GM23338 (cell line): Measurements from ENCODE around the gene RBFOX1. TPM values are rescaled to one million over a fixed set of nuclear protein-coding genes. Genes with fewer than 3 reads are reported as not detected.

Experiments
- ATAC-seq: fragments of 200-7000 bp; cut with Tn5 transposase; 3 replicates; pipeline ENCODE4 v1.9.1; 2020
- DNase-seq: peaks from one replicate; pipeline ENCODE4 v3.0.0-alpha.2; 2015; ENCODE audit warnings: low spot score
- H2AFZ ChIP-seq: fragments of 200-600 bp; sonication (generic); 2 replicates; pipeline ENCODE4 v1.8.0; 2016; ENCODE audit warnings: antibody characterized with exemption, mild to moderate bottlenecking, moderate library complexity
- H3F3A ChIP-seq: fragments of 200-600 bp; sonication (generic); replicated peaks from 2 replicates; pipeline ENCODE4 v1.8.0; 2017; ENCODE audit warnings: antibody characterized with exemption, mixed run types, low read depth
- H3K27ac ChIP-seq: fragments of 200-600 bp; sonication (generic); 2 replicates; pipeline ENCODE4 v1.6.1; 2016; ENCODE audit warnings: low read depth
- H3K27me3 ChIP-seq: fragments of 200-600 bp; sonication (generic); 2 replicates; pipeline ENCODE4 v1.8.0; 2016; ENCODE audit warnings: mild to moderate bottlenecking, mixed run types, moderate library complexity; ENCODE audit not compliant: insufficient read depth
- H3K36me3 ChIP-seq: fragments of 200-600 bp; sonication (generic); 2 replicates; pipeline ENCODE4 v1.8.0; 2016; ENCODE audit warnings: mild to moderate bottlenecking; ENCODE audit not compliant: insufficient read depth
- H3K4me1 ChIP-seq: fragments of 200-600 bp; sonication (generic); 2 replicates; pipeline ENCODE4 v1.8.0; 2016; ENCODE audit warnings: mild to moderate bottlenecking, moderate library complexity; ENCODE audit not compliant: insufficient read depth
- H3K4me2 ChIP-seq: fragments of 200-600 bp; sonication (generic); 2 replicates; pipeline ENCODE4 v1.7.1; 2017; ENCODE audit warnings: mixed run types
- H3K4me3 ChIP-seq: fragments of 200-600 bp; sonication (generic); 2 replicates; pipeline ENCODE4 v1.6.1; 2016; ENCODE audit warnings: mixed run types
- H3K79me2 ChIP-seq: fragments of 200-600 bp; sonication (generic); replicated peaks from 2 replicates; pipeline ENCODE4 v1.8.0; 2017; ENCODE audit warnings: mild to moderate bottlenecking; ENCODE audit not compliant: insufficient read depth
- H3K9me2 ChIP-seq: fragments of 200-600 bp; sonication (generic); 2 replicates; pipeline ENCODE4 v1.8.0; 2017; ENCODE audit not compliant: insufficient read depth
- H4K20me1 ChIP-seq: fragments of 200-600 bp; sonication (generic); replicated peaks from 2 replicates; pipeline ENCODE4 v1.8.0; 2017; ENCODE audit warnings: mild to moderate bottlenecking; ENCODE audit not compliant: insufficient read depth
- H3K27ac Mint-ChIP-seq: 2 replicates; pipeline ENCODE4 v1.8.0; 2020; ENCODE audit warnings: inconsistent platforms, mild to moderate bottlenecking, moderate library complexity, mixed read lengths
- H3K27me3 Mint-ChIP-seq: 3 replicates; pipeline ENCODE4 v1.8.0; 2022; ENCODE audit warnings: low read depth, mild to moderate bottlenecking, moderate library complexity, mixed read lengths, inconsistent platforms; ENCODE audit not compliant: insufficient read depth, poor library complexity
- H3K36me3 Mint-ChIP-seq: 3 replicates; pipeline ENCODE4 v1.8.0; 2021; ENCODE audit warnings: low read depth, mild to moderate bottlenecking, inconsistent platforms, moderate library complexity, mixed read lengths
- H3K4me1 Mint-ChIP-seq: 3 replicates; pipeline ENCODE4 v1.8.0; 2020; ENCODE audit warnings: mild to moderate bottlenecking, inconsistent platforms, mixed read lengths
- H3K4me3 Mint-ChIP-seq: 3 replicates; pipeline ENCODE4 v1.8.0; 2021; ENCODE audit warnings: moderate library complexity, mild to moderate bottlenecking, inconsistent platforms, mixed read lengths
- H3K9me3 Mint-ChIP-seq: 3 replicates; pipeline ENCODE4 v1.8.0; 2020; ENCODE audit warnings: moderate library complexity, mild to moderate bottlenecking, inconsistent platforms, mixed read lengths
- CREB1 ChIP-seq: fragments of 250-450 bp; sonication (Bioruptor Pico); IDR thresholded peaks from 2 replicates; pipeline ENCODE4 v1.5.0; 2020; ENCODE audit warnings: low read depth, mild to moderate bottlenecking, moderate library complexity
- EZH2 ChIP-seq: fragments of 200-600 bp; sonication (generic); IDR thresholded peaks from one replicate; pipeline ENCODE4 v1.8.0; 2017; ENCODE audit warnings: antibody characterized with exemption, mild to moderate bottlenecking, low read depth; ENCODE audit not compliant: unreplicated experiment
- EZH2phosphoT487 ChIP-seq: fragments of 200-600 bp; sonication (generic); IDR thresholded peaks from one replicate; pipeline ENCODE4 v1.8.1; 2018; ENCODE audit warnings: antibody characterized with exemption; ENCODE audit not compliant: unreplicated experiment
- JUNB ChIP-seq: IDR thresholded peaks from one replicate; pipeline ENCODE4 v1.6.1; 2016; ENCODE audit warnings: antibody characterized with exemption; ENCODE audit not compliant: unreplicated experiment
- NANOG ChIP-seq: IDR thresholded peaks from 2 replicates; pipeline ENCODE4 v1.6.1; 2016; ENCODE audit warnings: antibody characterized with exemption, borderline replicate concordance
- POLR2AphosphoS5 ChIP-seq: IDR thresholded peaks from 2 replicates; pipeline ENCODE4 v1.6.1; 2016; ENCODE audit warnings: antibody characterized with exemption, low read depth
- STAT1 ChIP-seq: IDR thresholded peaks from one replicate; pipeline ENCODE4 v1.6.1; 2016; ENCODE audit warnings: antibody characterized with exemption; ENCODE audit not compliant: unreplicated experiment
- ZNF114 ChIP-seq: fragments of 250-450 bp; sonication (Bioruptor Pico); IDR thresholded peaks from 2 replicates; pipeline ENCODE4 v1.5.0; 2020; ENCODE audit warnings: mild to moderate bottlenecking, moderate library complexity
- ZNF331 ChIP-seq: fragments of 250-450 bp; sonication (Bioruptor Pico); IDR thresholded peaks from 2 replicates; pipeline ENCODE4 v1.5.0; 2020; ENCODE audit warnings: low read depth, mild to moderate bottlenecking, moderate library complexity
- polyA plus RNA-seq: library from polyadenylated mRNA; unstranded; fragments of >200 nt; fragmentation: Nextera tagmentation; extraction: Ambion mirVana; gene quantifications from 2 replicates; pipeline ENCODE4 v1.2.1, GENCODE V29; 2016
- total RNA-seq: library from RNA; depleted of rRNA; stranded (reverse); fragments of >200 nt; shearing (Covaris generic); gene quantifications from 2 replicates; pipeline ENCODE4 v1.2.3, GENCODE V29; 2014
- TF ChIP-seq, protein P1 (sequence below), 2 experiments: fragments of 200-600 bp in 1 of 2; sonication (generic) in 1 of 2; conservative IDR thresholded peaks; 2 replicates each; pipeline versions ENCODE4 v1.5.1 to v1.6.1; 2016 to 2017; ENCODE audit warnings: antibody characterized with exemption in 2 of 2, low read depth in 2 of 2, mild to moderate bottlenecking in 2 of 2, moderate library complexity in 1 of 2
- TF ChIP-seq, protein P2 (sequence below): IDR thresholded peaks from 2 replicates; pipeline ENCODE4 v1.6.1; 2016; ENCODE audit warnings: antibody characterized with exemption
- TF ChIP-seq, protein P3 (sequence below): IDR thresholded peaks from one replicate; pipeline ENCODE4 v1.6.1; 2018; ENCODE audit warnings: antibody characterized with exemption; ENCODE audit not compliant: unreplicated experiment
- TF ChIP-seq, protein P4 (sequence below): fragments of 250-450 bp; sonication (Bioruptor Pico); IDR thresholded peaks from 2 replicates; pipeline ENCODE4 v1.5.0; 2020; ENCODE audit warnings: mild to moderate bottlenecking, moderate library complexity

RBFOX1 gene
- total and polyA plus RNA-seq, 2 experiments from 2014 or later = 2.5 to 3.6 TPM

DNA sequence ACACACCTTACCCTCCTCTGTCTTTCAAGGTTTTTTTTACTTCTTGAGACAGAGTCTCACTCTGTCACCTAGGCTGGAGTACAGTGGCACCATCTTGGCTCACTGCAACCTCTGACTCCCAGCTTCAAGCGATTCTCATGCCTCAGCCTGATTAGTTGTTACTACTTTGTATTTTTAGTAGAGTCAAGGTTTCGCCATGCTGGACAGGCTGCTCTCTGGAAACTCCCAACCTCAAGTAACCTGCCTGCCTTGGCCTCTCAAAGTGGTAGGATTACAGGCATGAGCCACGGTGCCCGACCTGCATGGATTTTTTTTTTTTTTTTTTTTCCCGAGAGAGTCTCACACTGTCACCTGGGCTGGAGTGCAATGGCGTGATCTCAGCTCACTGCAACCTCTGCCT is 273.2 kb downstream of the RBFOX1 start (continued):
- TF ChIP-seq, protein P1, sequence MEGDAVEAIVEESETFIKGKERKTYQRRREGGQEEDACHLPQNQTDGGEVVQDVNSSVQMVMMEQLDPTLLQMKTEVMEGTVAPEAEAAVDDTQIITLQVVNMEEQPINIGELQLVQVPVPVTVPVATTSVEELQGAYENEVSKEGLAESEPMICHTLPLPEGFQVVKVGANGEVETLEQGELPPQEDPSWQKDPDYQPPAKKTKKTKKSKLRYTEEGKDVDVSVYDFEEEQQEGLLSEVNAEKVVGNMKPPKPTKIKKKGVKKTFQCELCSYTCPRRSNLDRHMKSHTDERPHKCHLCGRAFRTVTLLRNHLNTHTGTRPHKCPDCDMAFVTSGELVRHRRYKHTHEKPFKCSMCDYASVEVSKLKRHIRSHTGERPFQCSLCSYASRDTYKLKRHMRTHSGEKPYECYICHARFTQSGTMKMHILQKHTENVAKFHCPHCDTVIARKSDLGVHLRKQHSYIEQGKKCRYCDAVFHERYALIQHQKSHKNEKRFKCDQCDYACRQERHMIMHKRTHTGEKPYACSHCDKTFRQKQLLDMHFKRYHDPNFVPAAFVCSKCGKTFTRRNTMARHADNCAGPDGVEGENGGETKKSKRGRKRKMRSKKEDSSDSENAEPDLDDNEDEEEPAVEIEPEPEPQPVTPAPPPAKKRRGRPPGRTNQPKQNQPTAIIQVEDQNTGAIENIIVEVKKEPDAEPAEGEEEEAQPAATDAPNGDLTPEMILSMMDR (conservative IDR thresholded peaks at IDR 0.05; ENCODE audit: low read depth in 2 of 2) = no peak
- TF ChIP-seq JUNB (no peak), EZH2phosphoT487 (no peak), ZNF331 (CRISPR knock-in tag) (no peak), EZH2 (no peak), CREB1 (no peak), POLR2AphosphoS5 (no peak), STAT1 (no peak), ZNF114 (CRISPR knock-in tag) (no peak)
- TF ChIP-seq, protein P2, sequence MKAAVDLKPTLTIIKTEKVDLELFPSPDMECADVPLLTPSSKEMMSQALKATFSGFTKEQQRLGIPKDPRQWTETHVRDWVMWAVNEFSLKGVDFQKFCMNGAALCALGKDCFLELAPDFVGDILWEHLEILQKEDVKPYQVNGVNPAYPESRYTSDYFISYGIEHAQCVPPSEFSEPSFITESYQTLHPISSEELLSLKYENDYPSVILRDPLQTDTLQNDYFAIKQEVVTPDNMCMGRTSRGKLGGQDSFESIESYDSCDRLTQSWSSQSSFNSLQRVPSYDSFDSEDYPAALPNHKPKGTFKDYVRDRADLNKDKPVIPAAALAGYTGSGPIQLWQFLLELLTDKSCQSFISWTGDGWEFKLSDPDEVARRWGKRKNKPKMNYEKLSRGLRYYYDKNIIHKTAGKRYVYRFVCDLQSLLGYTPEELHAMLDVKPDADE = no peak

DNA sequence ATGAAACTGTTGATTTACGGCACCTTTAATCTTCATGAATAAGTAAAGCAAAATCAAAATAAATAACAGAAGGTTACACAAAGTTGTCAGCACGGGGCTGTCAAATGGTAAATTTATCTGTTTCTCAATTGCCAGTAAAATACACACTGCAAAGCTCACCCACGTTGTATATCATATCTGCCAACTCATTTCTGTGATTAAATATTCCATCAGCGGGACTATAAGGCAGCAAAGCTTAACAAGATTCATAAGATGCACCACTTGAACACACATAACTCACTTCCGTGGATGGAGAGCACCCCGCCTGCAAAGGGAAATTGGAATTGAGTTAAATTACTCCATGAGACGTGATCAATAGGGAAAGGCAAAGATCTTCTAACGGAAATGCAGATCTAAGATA is 280.0 kb downstream of the RBFOX1 start:
- Mint-ChIP-seq H3K27ac (no peak overlapping the region), H3K4me1 (no peaks in the 10 kb centered on the region), H3K27me3 (peaks cover 2% of the 10 kb centered on the region), H3K4me3 (no peak overlapping the region), H3K36me3 (peaks cover 4% of the 10 kb centered on the region; the same call in 2 of the 3 replicates), H3K9me3 (peaks cover 9% of the 10 kb centered on the region; the same call in 2 of the 3 replicates)
- H2AFZ ChIP-seq = no peak overlapping the region
- no peaks in the 10 kb centered on the region for H4K20me1 ChIP-seq
- no peak overlapping the region for H3K27ac ChIP-seq
- H3K79me2 ChIP-seq = no peaks in the 10 kb centered on the region
- H3K4me3 ChIP-seq = no peak overlapping the region
- no peaks in the 10 kb centered on the region for H3K9me2 ChIP-seq
- no peaks in the 10 kb centered on the region; the same call in 1 of the 2 replicates for H3K36me3 ChIP-seq
- ATAC-seq = no peak
- TF ChIP-seq, protein P3, sequence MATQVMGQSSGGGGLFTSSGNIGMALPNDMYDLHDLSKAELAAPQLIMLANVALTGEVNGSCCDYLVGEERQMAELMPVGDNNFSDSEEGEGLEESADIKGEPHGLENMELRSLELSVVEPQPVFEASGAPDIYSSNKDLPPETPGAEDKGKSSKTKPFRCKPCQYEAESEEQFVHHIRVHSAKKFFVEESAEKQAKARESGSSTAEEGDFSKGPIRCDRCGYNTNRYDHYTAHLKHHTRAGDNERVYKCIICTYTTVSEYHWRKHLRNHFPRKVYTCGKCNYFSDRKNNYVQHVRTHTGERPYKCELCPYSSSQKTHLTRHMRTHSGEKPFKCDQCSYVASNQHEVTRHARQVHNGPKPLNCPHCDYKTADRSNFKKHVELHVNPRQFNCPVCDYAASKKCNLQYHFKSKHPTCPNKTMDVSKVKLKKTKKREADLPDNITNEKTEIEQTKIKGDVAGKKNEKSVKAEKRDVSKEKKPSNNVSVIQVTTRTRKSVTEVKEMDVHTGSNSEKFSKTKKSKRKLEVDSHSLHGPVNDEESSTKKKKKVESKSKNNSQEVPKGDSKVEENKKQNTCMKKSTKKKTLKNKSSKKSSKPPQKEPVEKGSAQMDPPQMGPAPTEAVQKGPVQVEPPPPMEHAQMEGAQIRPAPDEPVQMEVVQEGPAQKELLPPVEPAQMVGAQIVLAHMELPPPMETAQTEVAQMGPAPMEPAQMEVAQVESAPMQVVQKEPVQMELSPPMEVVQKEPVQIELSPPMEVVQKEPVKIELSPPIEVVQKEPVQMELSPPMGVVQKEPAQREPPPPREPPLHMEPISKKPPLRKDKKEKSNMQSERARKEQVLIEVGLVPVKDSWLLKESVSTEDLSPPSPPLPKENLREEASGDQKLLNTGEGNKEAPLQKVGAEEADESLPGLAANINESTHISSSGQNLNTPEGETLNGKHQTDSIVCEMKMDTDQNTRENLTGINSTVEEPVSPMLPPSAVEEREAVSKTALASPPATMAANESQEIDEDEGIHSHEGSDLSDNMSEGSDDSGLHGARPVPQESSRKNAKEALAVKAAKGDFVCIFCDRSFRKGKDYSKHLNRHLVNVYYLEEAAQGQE = no peak
- no peak for TF ChIP-seq EZH2phosphoT487
- TF ChIP-seq ZNF331 (CRISPR knock-in tag) = no peak
- TF ChIP-seq POLR2AphosphoS5 = no peak
- TF ChIP-seq, protein P4, sequence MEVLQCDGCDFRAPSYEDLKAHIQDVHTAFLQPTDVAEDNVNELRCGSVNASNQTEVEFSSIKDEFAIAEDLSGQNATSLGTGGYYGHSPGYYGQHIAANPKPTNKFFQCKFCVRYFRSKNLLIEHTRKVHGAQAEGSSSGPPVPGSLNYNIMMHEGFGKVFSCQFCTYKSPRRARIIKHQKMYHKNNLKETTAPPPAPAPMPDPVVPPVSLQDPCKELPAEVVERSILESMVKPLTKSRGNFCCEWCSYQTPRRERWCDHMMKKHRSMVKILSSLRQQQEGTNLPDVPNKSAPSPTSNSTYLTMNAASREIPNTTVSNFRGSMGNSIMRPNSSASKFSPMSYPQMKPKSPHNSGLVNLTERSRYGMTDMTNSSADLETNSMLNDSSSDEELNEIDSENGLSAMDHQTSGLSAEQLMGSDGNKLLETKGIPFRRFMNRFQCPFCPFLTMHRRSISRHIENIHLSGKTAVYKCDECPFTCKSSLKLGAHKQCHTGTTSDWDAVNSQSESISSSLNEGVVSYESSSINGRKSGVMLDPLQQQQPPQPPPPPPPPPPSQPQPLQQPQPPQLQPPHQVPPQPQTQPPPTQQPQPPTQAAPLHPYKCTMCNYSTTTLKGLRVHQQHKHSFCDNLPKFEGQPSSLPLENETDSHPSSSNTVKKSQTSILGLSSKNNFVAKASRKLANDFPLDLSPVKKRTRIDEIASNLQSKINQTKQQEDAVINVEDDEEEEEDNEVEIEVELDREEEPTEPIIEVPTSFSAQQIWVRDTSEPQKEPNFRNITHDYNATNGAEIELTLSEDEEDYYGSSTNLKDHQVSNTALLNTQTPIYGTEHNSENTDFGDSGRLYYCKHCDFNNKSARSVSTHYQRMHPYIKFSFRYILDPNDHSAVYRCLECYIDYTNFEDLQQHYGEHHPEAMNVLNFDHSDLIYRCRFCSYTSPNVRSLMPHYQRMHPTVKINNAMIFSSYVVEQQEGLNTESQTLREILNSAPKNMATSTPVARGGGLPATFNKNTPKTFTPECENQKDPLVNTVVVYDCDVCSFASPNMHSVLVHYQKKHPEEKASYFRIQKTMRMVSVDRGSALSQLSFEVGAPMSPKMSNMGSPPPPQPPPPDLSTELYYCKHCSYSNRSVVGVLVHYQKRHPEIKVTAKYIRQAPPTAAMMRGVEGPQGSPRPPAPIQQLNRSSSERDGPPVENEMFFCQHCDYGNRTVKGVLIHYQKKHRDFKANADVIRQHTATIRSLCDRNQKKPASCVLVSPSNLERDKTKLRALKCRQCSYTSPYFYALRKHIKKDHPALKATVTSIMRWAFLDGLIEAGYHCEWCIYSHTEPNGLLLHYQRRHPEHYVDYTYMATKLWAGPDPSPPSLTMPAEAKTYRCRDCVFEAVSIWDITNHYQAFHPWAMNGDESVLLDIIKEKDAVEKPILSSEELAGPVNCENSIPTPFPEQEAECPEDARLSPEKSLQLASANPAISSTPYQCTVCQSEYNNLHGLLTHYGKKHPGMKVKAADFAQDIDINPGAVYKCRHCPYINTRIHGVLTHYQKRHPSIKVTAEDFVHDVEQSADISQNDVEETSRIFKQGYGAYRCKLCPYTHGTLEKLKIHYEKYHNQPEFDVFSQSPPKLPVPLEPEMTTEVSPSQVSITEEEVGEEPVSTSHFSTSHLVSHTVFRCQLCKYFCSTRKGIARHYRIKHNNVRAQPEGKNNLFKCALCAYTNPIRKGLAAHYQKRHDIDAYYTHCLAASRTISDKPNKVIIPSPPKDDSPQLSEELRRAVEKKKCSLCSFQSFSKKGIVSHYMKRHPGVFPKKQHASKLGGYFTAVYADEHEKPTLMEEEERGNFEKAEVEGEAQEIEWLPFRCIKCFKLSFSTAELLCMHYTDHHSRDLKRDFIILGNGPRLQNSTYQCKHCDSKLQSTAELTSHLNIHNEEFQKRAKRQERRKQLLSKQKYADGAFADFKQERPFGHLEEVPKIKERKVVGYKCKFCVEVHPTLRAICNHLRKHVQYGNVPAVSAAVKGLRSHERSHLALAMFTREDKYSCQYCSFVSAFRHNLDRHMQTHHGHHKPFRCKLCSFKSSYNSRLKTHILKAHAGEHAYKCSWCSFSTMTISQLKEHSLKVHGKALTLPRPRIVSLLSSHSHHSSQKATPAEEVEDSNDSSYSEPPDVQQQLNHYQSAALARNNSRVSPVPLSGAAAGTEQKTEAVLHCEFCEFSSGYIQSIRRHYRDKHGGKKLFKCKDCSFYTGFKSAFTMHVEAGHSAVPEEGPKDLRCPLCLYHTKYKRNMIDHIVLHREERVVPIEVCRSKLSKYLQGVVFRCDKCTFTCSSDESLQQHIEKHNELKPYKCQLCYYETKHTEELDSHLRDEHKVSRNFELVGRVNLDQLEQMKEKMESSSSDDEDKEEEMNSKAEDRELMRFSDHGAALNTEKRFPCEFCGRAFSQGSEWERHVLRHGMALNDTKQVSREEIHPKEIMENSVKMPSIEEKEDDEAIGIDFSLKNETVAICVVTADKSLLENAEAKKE (CRISPR knock-in tag) = no peak
- no peak for TF ChIP-seq NANOG
- TF ChIP-seq CREB1 = no peak
- no peaks in the 10 kb centered on the region for H3F3A ChIP-seq
- H3K4me1 ChIP-seq = no peaks in the 10 kb centered on the region
- no peak for DNase-seq
- H3K27me3 ChIP-seq = no peaks in the 10 kb centered on the region
- no peak overlapping the region for H3K4me2 ChIP-seq
